ENCODE data around the gene AP1G1.

AP1G1 gene

GRCh38 chr16:71851746-71852145 is 43.1 kb upstream of the AP1G1 start:
- TF ChIP-seq CTCF (IDR thresholded peaks at IDR 0.05; ENCODE audit: low read depth, low read length, missing control alignments), result no peak
- no peak for DNase-seq (ENCODE audit: extremely low read depth, low read depth)
- no peak overlapping the region for H3K4me3 ChIP-seq (replicated peaks; ENCODE audit: low read depth, low read length)

- no peak for DNase-seq (ENCODE audit: extremely low read depth, low read depth)
- no peak overlapping the region for H3K4me3 ChIP-seq (replicated peaks; ENCODE audit: low read depth, low read length)
- no peak for TF ChIP-seq CTCF (IDR thresholded peaks at IDR 0.05; ENCODE audit: low read depth, low read length, missing control alignments)
These were observed 40.0 kb upstream of the AP1G1 start for GRCh38 chr16:71848622-71849021.

GRCh38 chr16:71847096-71847495 is 38.5 kb upstream of the AP1G1 start:
- peak overlapping the region; percentile 98 for H3K4me3 ChIP-seq (replicated peaks; ENCODE audit: low read depth, low read length)
- no peak for DNase-seq (ENCODE audit: extremely low read depth, low read depth)
- no peak for TF ChIP-seq CTCF (IDR thresholded peaks at IDR 0.05; ENCODE audit: low read depth, low read length, missing control alignments)

GRCh38 chr16:71846431-71846830 is 37.8 kb upstream of the AP1G1 start:
- no peak for DNase-seq (ENCODE audit: extremely low read depth, low read depth)
- peak overlapping the region; percentile 98 for H3K4me3 ChIP-seq (replicated peaks; ENCODE audit: low read depth, low read length)
- no peak for TF ChIP-seq CTCF (IDR thresholded peaks at IDR 0.05; ENCODE audit: low read depth, low read length, missing control alignments)

GRCh38 chr16:71845639-71846430 is 37.2 kb upstream of the AP1G1 start, which contains the start of gene ATXN1L:
ATXN1L (plus strand) TSS chr16:71845976; CDS start chr16:71849741, 3,765 bp downstream.
- H3K4me3 ChIP-seq (replicated peaks; ENCODE audit: low read depth, low read length), result peak within 1 kb of the TSS; percentile 98
- DNase-seq (ENCODE audit: extremely low read depth, low read depth), result peak; percentile 60
- TF ChIP-seq CTCF (IDR thresholded peaks at IDR 0.05; ENCODE audit: low read depth, low read length, missing control alignments), result no peak

- H3K4me3 ChIP-seq (replicated peaks; ENCODE audit: low read depth, low read length), result no peak overlapping the region
- no peak for TF ChIP-seq CTCF (IDR thresholded peaks at IDR 0.05; ENCODE audit: low read depth, low read length, missing control alignments)
- no peak for DNase-seq (ENCODE audit: extremely low read depth, low read depth)
These were observed 34.9 kb upstream of the AP1G1 start for GRCh38 chr16:71843572-71843971.

All from HFF-Myc (cell line).